ENCODE measurements around the gene IL17RB.

DNA sequence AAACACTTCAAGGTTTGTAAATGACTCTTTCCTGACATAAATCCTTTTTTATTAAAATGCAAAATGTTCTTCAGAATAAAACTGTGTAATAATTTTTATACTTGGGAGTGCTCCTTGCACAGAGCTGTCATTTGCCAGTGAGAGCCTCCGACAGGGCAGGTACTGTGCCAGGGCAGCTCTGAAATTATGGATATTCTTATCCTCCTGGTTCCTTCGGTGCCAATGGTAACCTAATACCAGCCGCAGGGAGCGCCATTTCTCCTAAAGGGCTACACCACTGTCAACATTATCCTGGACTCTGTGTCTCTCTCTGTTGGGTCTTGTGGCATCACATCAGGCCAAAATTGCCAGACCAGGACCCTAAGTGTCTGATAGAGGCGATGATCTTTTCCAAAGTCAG lies 33.1 kb upstream of the IL17RB start:
- TF ChIP-seq, protein P1, sequence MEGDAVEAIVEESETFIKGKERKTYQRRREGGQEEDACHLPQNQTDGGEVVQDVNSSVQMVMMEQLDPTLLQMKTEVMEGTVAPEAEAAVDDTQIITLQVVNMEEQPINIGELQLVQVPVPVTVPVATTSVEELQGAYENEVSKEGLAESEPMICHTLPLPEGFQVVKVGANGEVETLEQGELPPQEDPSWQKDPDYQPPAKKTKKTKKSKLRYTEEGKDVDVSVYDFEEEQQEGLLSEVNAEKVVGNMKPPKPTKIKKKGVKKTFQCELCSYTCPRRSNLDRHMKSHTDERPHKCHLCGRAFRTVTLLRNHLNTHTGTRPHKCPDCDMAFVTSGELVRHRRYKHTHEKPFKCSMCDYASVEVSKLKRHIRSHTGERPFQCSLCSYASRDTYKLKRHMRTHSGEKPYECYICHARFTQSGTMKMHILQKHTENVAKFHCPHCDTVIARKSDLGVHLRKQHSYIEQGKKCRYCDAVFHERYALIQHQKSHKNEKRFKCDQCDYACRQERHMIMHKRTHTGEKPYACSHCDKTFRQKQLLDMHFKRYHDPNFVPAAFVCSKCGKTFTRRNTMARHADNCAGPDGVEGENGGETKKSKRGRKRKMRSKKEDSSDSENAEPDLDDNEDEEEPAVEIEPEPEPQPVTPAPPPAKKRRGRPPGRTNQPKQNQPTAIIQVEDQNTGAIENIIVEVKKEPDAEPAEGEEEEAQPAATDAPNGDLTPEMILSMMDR (optimal IDR thresholded peaks at IDR 0.05 in 1 of 3, IDR thresholded peaks at IDR 0.05 in 1 of 3, conservative IDR thresholded peaks at IDR 0.05 in 1 of 3; ENCODE audit: extremely low read depth in 1 of 3, insufficient read depth in 2 of 3, low read length in 3 of 3): no peak
- no peak for TF ChIP-seq EZH2 (IDR thresholded peaks at IDR 0.05; ENCODE audit: low read length)
